H9 (cell line): ENCODE results near the gene KRT86. TPM values are rescaled to one million over a fixed set of nuclear protein-coding genes. Genes with fewer than 3 reads are reported as not detected.

Experiments used
- DNase-seq: peaks from one replicate; pipeline ENCODE4 v3.0.0-alpha.2; 2017
- H2AFZ ChIP-seq: one replicate; pipeline ENCODE4 v1.6.1; 2013; ENCODE audit warnings: mild to moderate bottlenecking, low read length, control low read depth, moderate library complexity
- H2AK5ac ChIP-seq: 2 replicates; pipeline ENCODE4 v1.6.1; 2013; ENCODE audit warnings: low read length, control low read depth, mixed read lengths; ENCODE audit not compliant: insufficient read length
- H2BK120ac ChIP-seq: one replicate; pipeline ENCODE4 v1.6.1; 2013; ENCODE audit warnings: low read depth, mild to moderate bottlenecking, low read length, control low read depth, inconsistent platforms; ENCODE audit not compliant: poor library complexity, severe bottlenecking
- H2BK12ac ChIP-seq: 2 replicates; pipeline ENCODE4 v1.6.1; 2013; ENCODE audit warnings: low read length, control low read depth, mixed read lengths, low read depth; ENCODE audit not compliant: insufficient read length
- H2BK15ac ChIP-seq: 2 replicates; pipeline ENCODE4 v1.6.1; 2013; ENCODE audit warnings: low read depth, low read length, control low read depth
- H2BK20ac ChIP-seq: one replicate; pipeline ENCODE4 v1.6.1; 2013; ENCODE audit warnings: low read depth, mild to moderate bottlenecking, low read length, control low read depth, inconsistent platforms; ENCODE audit not compliant: poor library complexity, severe bottlenecking
- H2BK5ac ChIP-seq: 2 replicates; pipeline ENCODE4 v1.6.1; 2013; ENCODE audit warnings: low read length, control low read depth, mixed read lengths; ENCODE audit not compliant: insufficient read length
- H3K14ac ChIP-seq: 2 replicates; pipeline ENCODE4 v1.6.1; 2013; ENCODE audit warnings: low read length, control low read depth; ENCODE audit not compliant: insufficient read depth
- H3K18ac ChIP-seq: 2 replicates; pipeline ENCODE4 v1.6.1; 2013; ENCODE audit warnings: low read depth, mild to moderate bottlenecking, mixed read lengths, low read length, control low read depth; ENCODE audit not compliant: insufficient read length
- H3K23ac ChIP-seq: 2 replicates; pipeline ENCODE4 v1.6.1; 2013; ENCODE audit warnings: low read length, control low read depth, mixed read lengths, low read depth; ENCODE audit not compliant: insufficient read length
- H3K23me2 ChIP-seq: 2 replicates; pipeline ENCODE4 v1.6.1; 2013; ENCODE audit warnings: low read depth, mild to moderate bottlenecking, mixed read lengths, low read length, control low read depth; ENCODE audit not compliant: insufficient read length, poor library complexity, severe bottlenecking
- H3K27ac ChIP-seq: 2 replicates; pipeline ENCODE4 v1.5.1; 2013; ENCODE audit warnings: low read length, control low read depth, mixed read lengths, low read depth; ENCODE audit not compliant: insufficient read length
- H3K27me3 ChIP-seq: 2 replicates; pipeline ENCODE4 v1.6.1; 2013; ENCODE audit warnings: low read length, control low read depth, inconsistent platforms; ENCODE audit not compliant: insufficient read depth
- H3K4ac ChIP-seq: 2 replicates; pipeline ENCODE4 v1.6.1; 2013; ENCODE audit warnings: low read depth, mild to moderate bottlenecking, control low read depth, inconsistent platforms, low read length, moderate library complexity
- H3K4me1 ChIP-seq: 2 replicates; pipeline ENCODE4 v1.6.1; 2013; ENCODE audit warnings: low read length, control low read depth, inconsistent platforms; ENCODE audit not compliant: insufficient read depth
- H3K4me2 ChIP-seq: 2 replicates; pipeline ENCODE4 v1.6.1; 2013; ENCODE audit warnings: low read length, control low read depth, mixed read lengths; ENCODE audit not compliant: insufficient read length, insufficient read depth
- H3K56ac ChIP-seq: 2 replicates; pipeline ENCODE4 v1.6.1; 2013; ENCODE audit warnings: low read depth, mild to moderate bottlenecking, mixed read lengths, low read length, control low read depth; ENCODE audit not compliant: insufficient read length
- H3K79me1 ChIP-seq: 2 replicates; pipeline ENCODE4 v1.6.1; 2013; ENCODE audit warnings: low read depth, mild to moderate bottlenecking, moderate library complexity, low read length, control low read depth, inconsistent platforms; ENCODE audit not compliant: insufficient read depth, poor library complexity, severe bottlenecking
- H3K79me2 ChIP-seq: 2 replicates; pipeline ENCODE4 v1.6.1; 2013; ENCODE audit warnings: low read length, control low read depth, inconsistent platforms; ENCODE audit not compliant: insufficient read depth
- H3K9ac ChIP-seq: 2 replicates; pipeline ENCODE4 v1.6.1; 2013; ENCODE audit warnings: low read length, control low read depth, mixed read lengths; ENCODE audit not compliant: insufficient read length; ENCODE audit errors: extremely low read depth
- H3K9me3 ChIP-seq: one replicate; pipeline ENCODE4 v1.6.1; 2013; ENCODE audit warnings: low read depth, low read length, inconsistent platforms; ENCODE audit not compliant: control insufficient read depth
- H3T11ph ChIP-seq: one replicate; pipeline ENCODE4 v1.6.1; 2013; ENCODE audit warnings: mild to moderate bottlenecking, low read length, control low read depth, inconsistent platforms
- H4K20me1 ChIP-seq: one replicate; pipeline ENCODE4 v1.6.1; 2013; ENCODE audit not compliant: control insufficient read depth, insufficient read length, insufficient read depth
- H4K5ac ChIP-seq: 2 replicates; pipeline ENCODE4 v1.6.1; 2013; ENCODE audit warnings: low read depth, mild to moderate bottlenecking, mixed read lengths, low read length, control low read depth; ENCODE audit not compliant: insufficient read length
- H4K8ac ChIP-seq: replicated peaks from 2 replicates; pipeline ENCODE4 v1.6.1; 2013; ENCODE audit warnings: low read length, control low read depth, mixed read lengths, low read depth; ENCODE audit not compliant: insufficient read length
- H4K91ac ChIP-seq: 2 replicates; pipeline ENCODE4 v1.6.1; 2013; ENCODE audit warnings: low read depth, mild to moderate bottlenecking, moderate library complexity, mixed read lengths, low read length, control low read depth; ENCODE audit not compliant: insufficient read length
- H3K27ac Mint-ChIP-seq, 3 experiments: 2 replicates in 2 of 3; 3 replicates in 1 of 3; pipeline ENCODE4 v1.8.0; 2020 to 2021; ENCODE audit warnings: mixed read lengths in 3 of 3, mild to moderate bottlenecking in 1 of 3, moderate library complexity in 1 of 3
- H3K27me3 Mint-ChIP-seq: 2 replicates; pipeline ENCODE4 v1.8.0; 2021; ENCODE audit warnings: low read depth, mild to moderate bottlenecking, moderate library complexity, mixed read lengths
- H3K36me3 Mint-ChIP-seq, 3 experiments: 2 replicates in 2 of 3; 3 replicates in 1 of 3; pipeline ENCODE4 v1.8.0; 2020 to 2021; ENCODE audit warnings: low read depth in 3 of 3, mixed read lengths in 3 of 3; ENCODE audit not compliant: insufficient read depth in 1 of 3
- H3K4me1 Mint-ChIP-seq, 2 experiments: 2 replicates each; pipeline ENCODE4 v1.8.0; 2020; ENCODE audit warnings: mixed read lengths in 2 of 2
- H3K4me3 Mint-ChIP-seq, 2 experiments: 2 replicates in 1 of 2; 3 replicates in 1 of 2; pipeline ENCODE4 v1.8.0; 2020 to 2021; ENCODE audit warnings: mild to moderate bottlenecking in 2 of 2, mixed read lengths in 2 of 2, moderate library complexity in 1 of 2
- H3K9me3 Mint-ChIP-seq, 2 experiments: 2 replicates in 1 of 2; 3 replicates in 1 of 2; pipeline ENCODE4 v1.8.0; 2020; ENCODE audit warnings: mild to moderate bottlenecking in 2 of 2, mixed read lengths in 2 of 2, moderate library complexity in 1 of 2
- CTCF ChIP-seq: fragments of 200-600 bp; sonication (generic); conservative IDR thresholded peaks from 3 replicates; pipeline ENCODE4 v1.8.0; 2021; ENCODE audit warnings: antibody characterized with exemption, mild to moderate bottlenecking
- WGBS: extraction: QIAGEN DNeasy Blood & Tissue Kit; methylation state at CpG from one replicate; pipeline ENCODE4 v1.1.7; 2013; ENCODE audit warnings: missing lambda C conversion rate, low lambda C conversion rate, mixed read lengths; ENCODE audit not compliant: insufficient read length; ENCODE audit errors: extremely low coverage; 5-methylcytosine and 5-hydroxymethylcytosine counted together
- total RNA-seq: library from RNA; stranded (reverse); gene quantifications from 2 replicates; pipeline ENCODE4 v1.2.1, GENCODE V29; 2021

The KRT86 gene
- total RNA-seq, 1 experiment from 2014 or later = not detected

DNA sequence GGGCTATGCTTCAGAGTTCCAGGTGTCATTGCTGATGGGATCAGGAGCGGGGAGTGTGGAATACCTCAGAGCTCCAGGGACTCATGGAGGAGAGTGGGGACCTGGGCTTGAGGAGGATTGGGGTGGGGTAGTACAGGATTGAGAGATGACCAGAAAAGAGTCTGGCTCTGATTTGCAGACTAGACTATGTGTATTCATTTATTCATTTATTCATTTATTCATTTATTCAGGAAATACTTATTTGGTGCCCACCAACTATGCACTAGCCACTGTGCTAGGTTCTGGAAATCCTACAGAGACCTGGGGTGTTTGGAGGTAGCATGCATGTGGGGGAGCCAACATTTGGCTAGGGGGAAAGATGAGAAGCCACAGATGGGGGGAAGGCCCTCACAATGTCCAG, 47.6 kb downstream of the KRT86 start:
- no peak overlapping the region for H2BK120ac ChIP-seq
- no peak overlapping the region for H2BK12ac ChIP-seq
- H3K27ac ChIP-seq = no peak overlapping the region
- no peaks in the 10 kb centered on the region for H4K20me1 ChIP-seq
- no peak overlapping the region for H4K5ac ChIP-seq
- H3K27ac Mint-ChIP-seq = no peak overlapping the region
- no peak overlapping the region for H3T11ph ChIP-seq
- no peak overlapping the region for H4K8ac ChIP-seq
- no peak overlapping the region for H3K4me2 ChIP-seq
- no peak overlapping the region for H3K23ac ChIP-seq
- no peak overlapping the region for H3K4ac ChIP-seq
- 0 out of 2 replicates have a peak, but pooled peaks cover 2% of the 10 kb centered on the region for H3K4me1 ChIP-seq
- H4K91ac ChIP-seq = no peak overlapping the region
- no peak overlapping the region for H2AK5ac ChIP-seq
- TF ChIP-seq CTCF = no peak
- no peaks in the 10 kb centered on the region for H3K9me3 Mint-ChIP-seq
- H3K4me3 Mint-ChIP-seq = no peak overlapping the region
- no peak for DNase-seq
- no peaks in the 10 kb centered on the region for H3K27me3 ChIP-seq
- no peak overlapping the region for H3K14ac ChIP-seq
- H3K23me2 ChIP-seq = no peaks in the 10 kb centered on the region
- no peak overlapping the region for H2BK5ac ChIP-seq
- no peak overlapping the region for H3K9ac ChIP-seq
- peaks cover 2 to 4% of the 10 kb centered on the region in 2 experiments; a peak in 1 of 4 replicates for H3K4me1 Mint-ChIP-seq
- no peak overlapping the region for H2BK15ac ChIP-seq
- no peak overlapping the region for H2BK20ac ChIP-seq
- no peaks in the 10 kb centered on the region for H3K36me3 Mint-ChIP-seq
- no peaks in the 10 kb centered on the region for H3K79me2 ChIP-seq
- H3K9me3 ChIP-seq = no peaks in the 10 kb centered on the region
- H3K27me3 Mint-ChIP-seq = peaks cover 39% of the 10 kb centered on the region
- H2AFZ ChIP-seq = no peak overlapping the region
- H3K79me1 ChIP-seq = no peaks in the 10 kb centered on the region
- H3K18ac ChIP-seq = no peak overlapping the region
- no peak overlapping the region for H3K56ac ChIP-seq
- no CpG with 5 or more reads among the region's 1 CpG for WGBS
